Glutamatergic neuron (in vitro differentiated cells): ENCODE measurements around the gene C20orf141. TPM values are rescaled to one million over a fixed set of nuclear protein-coding genes. Genes with fewer than 3 reads are reported as not detected.

ENCODE experiments used
- DNase-seq: peaks from one replicate; pipeline ENCODE4 v3.0.0; 2022
- H3K27ac Mint-ChIP-seq: one replicate; pipeline ENCODE4 v1.8.0; 2020; ENCODE audit warnings: mild to moderate bottlenecking, mixed read lengths, inconsistent platforms; ENCODE audit not compliant: unreplicated experiment
- H3K27me3 Mint-ChIP-seq: one replicate; pipeline ENCODE4 v1.8.0; 2020; ENCODE audit warnings: mild to moderate bottlenecking, moderate library complexity, mixed read lengths, inconsistent platforms; ENCODE audit not compliant: unreplicated experiment
- H3K36me3 Mint-ChIP-seq: one replicate; pipeline ENCODE4 v1.8.0; 2020; ENCODE audit warnings: mild to moderate bottlenecking, mixed read lengths, inconsistent platforms; ENCODE audit not compliant: unreplicated experiment
- H3K4me1 Mint-ChIP-seq: one replicate; pipeline ENCODE4 v1.8.0; 2020; ENCODE audit warnings: mild to moderate bottlenecking, low read depth, mixed read lengths, inconsistent platforms; ENCODE audit not compliant: unreplicated experiment
- H3K4me3 Mint-ChIP-seq: one replicate; pipeline ENCODE4 v1.8.0; 2020; ENCODE audit warnings: mild to moderate bottlenecking, mixed read lengths, inconsistent platforms; ENCODE audit not compliant: unreplicated experiment
- H3K9me3 Mint-ChIP-seq: one replicate; pipeline ENCODE4 v1.8.0; 2020; ENCODE audit warnings: mild to moderate bottlenecking, moderate library complexity, mixed read lengths, inconsistent platforms; ENCODE audit not compliant: unreplicated experiment
- CTCF ChIP-seq: fragments of 200-600 bp; sonication (generic); IDR thresholded peaks from one replicate; pipeline ENCODE4 v1.5.0; 2021; ENCODE audit not compliant: partially characterized antibody, unreplicated experiment
- total RNA-seq: library from RNA; stranded (reverse); fragmentation: NEBNext Ultra II Directional; extraction: Animal tissue kit (Norgen Biotek cat#: 25700); gene quantifications from one replicate; pipeline ENCODE4 v1.2.1, GENCODE V29; 2021; ENCODE audit not compliant: unreplicated experiment

C20orf141 gene
- total RNA-seq, 1 donor from 2014 or later = not detected

GRCh38 chr20:2797136-2797983 is 17.4 kb upstream of the C20orf141 start:
- H3K9me3 Mint-ChIP-seq = peaks cover 3% of the 10 kb centered on the region
- H3K36me3 Mint-ChIP-seq = peaks cover 6% of the 10 kb centered on the region
- H3K4me1 Mint-ChIP-seq = peaks cover 7% of the 10 kb centered on the region
- no peak for TF ChIP-seq CTCF
- DNase-seq = no peak
- no peak overlapping the region for H3K27ac Mint-ChIP-seq
- peaks cover 21% of the 10 kb centered on the region for H3K27me3 Mint-ChIP-seq
- H3K4me3 Mint-ChIP-seq = no peak overlapping the region

DNA sequence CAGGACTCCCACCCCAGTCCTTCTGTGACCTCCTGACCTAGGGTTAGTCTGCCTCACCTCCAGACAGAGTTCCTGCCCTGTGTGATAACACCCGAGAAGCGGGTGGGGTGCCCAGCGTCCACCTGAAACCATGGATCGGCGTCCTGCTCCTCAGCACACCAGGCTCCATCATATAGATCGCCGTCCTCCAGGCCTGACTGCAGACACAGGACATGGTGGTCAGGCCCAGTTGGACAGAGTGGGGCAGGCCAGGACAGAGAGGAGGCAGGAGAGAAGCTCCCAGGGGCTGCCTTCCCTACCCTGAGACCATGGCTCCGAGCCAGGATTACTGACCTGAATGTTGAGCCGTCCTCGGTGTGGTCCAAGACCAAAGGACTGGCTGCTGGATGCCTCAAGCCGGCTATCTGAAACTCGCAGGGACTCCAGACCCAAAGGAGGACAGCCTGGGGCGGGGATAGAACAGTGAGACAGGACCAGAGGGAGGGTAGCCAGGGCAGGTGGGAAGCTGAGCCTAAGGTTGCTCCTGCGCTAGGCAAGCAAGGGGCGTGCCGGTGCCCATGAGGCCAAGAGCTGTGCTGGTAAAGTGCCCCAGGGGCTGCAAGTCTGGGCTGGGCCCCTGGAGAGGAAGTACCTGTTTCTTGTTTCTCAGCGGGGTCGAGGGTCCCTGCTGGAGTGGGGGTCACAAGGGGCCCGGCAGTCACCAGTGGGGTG is 16.5 kb upstream of the C20orf141 start:
- no peak overlapping the region for H3K4me3 Mint-ChIP-seq
- H3K4me1 Mint-ChIP-seq = peaks cover 7% of the 10 kb centered on the region
- peaks cover 7% of the 10 kb centered on the region for H3K36me3 Mint-ChIP-seq
- DNase-seq = no peak
- peaks cover 3% of the 10 kb centered on the region for H3K9me3 Mint-ChIP-seq
- no peak for TF ChIP-seq CTCF
- H3K27me3 Mint-ChIP-seq = peaks cover 24% of the 10 kb centered on the region
- no peak overlapping the region for H3K27ac Mint-ChIP-seq

DNA sequence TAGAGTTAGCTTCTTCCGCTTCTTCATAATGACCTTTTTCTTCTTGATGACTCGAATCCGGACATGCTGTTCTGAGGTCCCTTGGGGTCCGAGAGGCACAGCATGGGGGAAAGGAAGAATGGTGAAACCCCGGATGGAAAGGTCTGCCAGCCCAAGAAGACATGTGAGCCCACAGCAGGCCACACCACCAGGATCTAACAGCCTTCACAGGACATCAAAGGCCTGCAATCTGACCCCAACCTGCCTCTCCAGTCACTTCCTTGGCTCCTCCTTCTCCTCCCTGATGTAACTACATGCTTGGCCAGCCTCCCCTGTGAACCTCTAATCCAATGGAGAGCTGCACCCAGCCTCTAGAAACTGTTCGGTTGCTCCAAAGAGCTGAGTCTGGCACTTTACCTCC is 16.0 kb upstream of the C20orf141 start:
- no peak for DNase-seq
- H3K36me3 Mint-ChIP-seq = peaks cover 5% of the 10 kb centered on the region
- H3K27me3 Mint-ChIP-seq = peaks cover 24% of the 10 kb centered on the region
- H3K27ac Mint-ChIP-seq = no peak overlapping the region
- peak overlapping the region; percentile 91 for H3K4me3 Mint-ChIP-seq
- peaks cover 7% of the 10 kb centered on the region for H3K4me1 Mint-ChIP-seq
- peaks cover 3% of the 10 kb centered on the region for H3K9me3 Mint-ChIP-seq
- no peak for TF ChIP-seq CTCF

DNA sequence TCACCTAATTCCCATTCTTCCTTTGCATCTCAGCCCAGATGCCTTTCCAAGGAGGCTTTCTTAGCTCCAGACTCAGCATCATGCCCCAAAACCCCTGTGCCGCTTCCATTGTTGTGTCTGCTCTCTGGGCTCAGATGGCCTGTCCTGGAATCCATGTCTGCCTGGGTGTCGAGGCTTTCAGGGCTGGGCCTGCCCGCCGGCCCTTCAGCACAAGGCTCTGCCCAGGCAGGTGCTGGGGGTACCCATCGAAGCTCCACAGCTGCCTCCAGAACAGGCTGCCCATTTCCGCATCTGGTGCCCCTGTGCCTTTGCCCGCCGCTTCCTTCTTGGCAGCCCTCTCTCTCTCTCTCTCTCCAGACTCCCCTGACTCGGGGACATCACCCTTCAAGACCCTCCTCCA is 15.5 kb upstream of the C20orf141 start:
- no peak for TF ChIP-seq CTCF
- Mint-ChIP-seq H3K27me3 (peaks cover 26% of the 10 kb centered on the region), H3K9me3 (peaks cover 3% of the 10 kb centered on the region), H3K4me3 (peak overlapping the region; percentile 91), H3K27ac (peak overlapping the region; percentile 69), H3K36me3 (peaks cover 5% of the 10 kb centered on the region), H3K4me1 (peaks cover 7% of the 10 kb centered on the region)
- no peak for DNase-seq
